Epithelial cell of proximal tubule (primary cell): ENCODE data around the gene AR. TPM values are rescaled to one million over a fixed set of nuclear protein-coding genes. Genes with fewer than 3 reads are reported as not detected.
A peak's percentile ranks its signal among the peaks of the same experiment; 100 is the strongest.

Experiments used
- DNase-seq: peaks from one replicate; pipeline ENCODE4 v3.0.0-alpha.2; 2011; ENCODE audit warnings: low read depth
- H3K4me3 ChIP-seq: 2 replicates; pipeline ENCODE4 v1.5.1; 2011; ENCODE audit warnings: low read depth, mild to moderate bottlenecking, low read length
- total RNA-seq: library from RNA; depleted of rRNA; stranded (reverse); fragments of >200 nt; gene quantifications from 2 replicates; pipeline ENCODE4 v1.2.3, GENCODE V29; 2015
- TF ChIP-seq, protein P1 (sequence below): conservative IDR thresholded peaks from 2 replicates; pipeline ENCODE4 v1.5.1; 2012; ENCODE audit warnings: low read depth, mild to moderate bottlenecking, low read length

The AR gene
- total RNA-seq, 1 donor from 2014 or later = 0.40 TPM

DNA sequence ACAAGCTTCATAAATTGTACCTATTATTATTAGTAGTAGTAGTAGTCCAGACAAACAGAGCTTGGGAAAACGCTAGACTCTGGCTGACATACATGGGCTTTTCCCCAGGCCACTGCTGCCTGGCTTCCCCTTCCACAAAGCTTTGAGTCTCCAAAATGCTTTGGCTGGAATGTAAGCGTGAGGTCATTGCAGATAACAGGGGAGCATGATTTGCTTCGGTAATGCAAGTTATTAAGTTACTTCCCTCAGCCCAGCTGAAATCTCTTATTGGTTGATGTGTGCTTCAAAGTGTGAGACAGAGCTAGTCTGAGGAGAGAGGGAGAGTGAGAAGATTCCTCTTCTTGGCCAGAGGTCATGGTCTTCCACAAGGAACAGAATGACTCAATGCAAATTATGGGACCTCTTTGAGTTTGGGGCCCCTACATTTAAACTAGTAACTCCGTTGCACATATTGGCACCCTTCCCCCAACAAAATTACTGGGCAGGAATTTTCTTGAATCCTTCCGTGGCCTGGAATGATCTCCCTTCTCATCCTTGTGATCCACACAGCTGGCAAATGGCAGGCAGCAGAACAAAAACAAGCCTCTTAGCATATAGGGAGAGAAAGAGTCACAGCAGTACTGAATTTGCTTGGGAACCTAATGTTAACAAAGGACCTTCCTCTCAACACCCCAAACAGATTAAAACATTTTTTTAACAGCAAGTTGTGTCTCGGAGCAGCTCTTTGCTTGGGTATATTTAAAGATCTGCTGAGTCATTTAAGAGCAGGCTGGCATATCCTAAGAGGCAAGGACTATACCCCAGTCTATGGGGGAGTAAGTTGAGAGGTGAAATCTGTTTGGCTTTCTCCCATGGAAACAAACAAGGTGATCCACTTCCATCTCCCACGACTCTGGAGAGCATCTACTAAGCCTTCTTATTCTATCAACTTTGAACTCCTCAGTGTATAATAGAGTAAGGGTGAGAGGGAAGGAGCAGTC lies 19.9 kb downstream of the AR start:
- DNase-seq = peak; percentile 58
- TF ChIP-seq, protein P1, sequence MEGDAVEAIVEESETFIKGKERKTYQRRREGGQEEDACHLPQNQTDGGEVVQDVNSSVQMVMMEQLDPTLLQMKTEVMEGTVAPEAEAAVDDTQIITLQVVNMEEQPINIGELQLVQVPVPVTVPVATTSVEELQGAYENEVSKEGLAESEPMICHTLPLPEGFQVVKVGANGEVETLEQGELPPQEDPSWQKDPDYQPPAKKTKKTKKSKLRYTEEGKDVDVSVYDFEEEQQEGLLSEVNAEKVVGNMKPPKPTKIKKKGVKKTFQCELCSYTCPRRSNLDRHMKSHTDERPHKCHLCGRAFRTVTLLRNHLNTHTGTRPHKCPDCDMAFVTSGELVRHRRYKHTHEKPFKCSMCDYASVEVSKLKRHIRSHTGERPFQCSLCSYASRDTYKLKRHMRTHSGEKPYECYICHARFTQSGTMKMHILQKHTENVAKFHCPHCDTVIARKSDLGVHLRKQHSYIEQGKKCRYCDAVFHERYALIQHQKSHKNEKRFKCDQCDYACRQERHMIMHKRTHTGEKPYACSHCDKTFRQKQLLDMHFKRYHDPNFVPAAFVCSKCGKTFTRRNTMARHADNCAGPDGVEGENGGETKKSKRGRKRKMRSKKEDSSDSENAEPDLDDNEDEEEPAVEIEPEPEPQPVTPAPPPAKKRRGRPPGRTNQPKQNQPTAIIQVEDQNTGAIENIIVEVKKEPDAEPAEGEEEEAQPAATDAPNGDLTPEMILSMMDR = no peak
- no peak overlapping the region for H3K4me3 ChIP-seq

DNA sequence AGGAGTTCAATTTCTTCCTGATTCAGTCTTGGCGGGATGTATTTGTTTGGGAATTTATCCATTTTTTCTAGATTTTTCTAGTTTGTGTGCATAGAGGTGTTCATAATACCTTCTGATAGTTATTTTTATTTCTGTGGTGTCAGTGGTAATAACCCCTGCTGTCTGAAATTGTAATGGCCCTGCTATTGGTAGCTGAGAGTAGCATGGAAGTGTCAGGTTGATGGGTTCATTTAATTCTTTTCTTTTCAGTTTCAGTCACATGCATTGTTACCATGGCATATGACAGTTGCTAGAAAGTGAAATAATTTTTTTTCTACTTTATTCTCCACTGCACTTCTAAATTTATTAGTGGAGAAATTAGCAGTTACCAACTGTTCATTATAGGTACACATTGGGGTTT lies 20.7 kb downstream of the AR start:
- no peak overlapping the region for H3K4me3 ChIP-seq
- TF ChIP-seq, protein P1 = no peak
- DNase-seq = no peak

DNA sequence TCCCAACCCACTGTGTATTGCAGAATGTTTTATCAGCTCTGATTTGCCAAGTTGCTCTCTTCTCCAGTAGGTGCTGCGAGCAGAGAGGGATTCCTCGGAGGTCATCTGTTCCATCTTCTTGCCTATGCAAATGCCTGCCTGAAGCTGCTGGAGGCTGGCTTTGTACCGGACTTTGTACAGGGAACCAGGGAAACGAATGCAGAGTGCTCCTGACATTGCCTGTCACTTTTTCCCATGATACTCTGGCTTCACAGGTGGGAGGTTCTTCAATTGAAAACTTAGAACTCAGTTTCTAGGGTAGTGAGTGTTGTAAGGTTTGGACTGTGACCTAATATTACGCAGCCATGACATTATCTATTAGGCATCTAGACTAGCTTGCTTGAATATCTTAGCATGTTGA lies 24.9 kb downstream of the AR start:
- H3K4me3 ChIP-seq = no peak overlapping the region
- TF ChIP-seq, protein P1 = peak; percentile 5
- peak; percentile 41 for DNase-seq

DNA sequence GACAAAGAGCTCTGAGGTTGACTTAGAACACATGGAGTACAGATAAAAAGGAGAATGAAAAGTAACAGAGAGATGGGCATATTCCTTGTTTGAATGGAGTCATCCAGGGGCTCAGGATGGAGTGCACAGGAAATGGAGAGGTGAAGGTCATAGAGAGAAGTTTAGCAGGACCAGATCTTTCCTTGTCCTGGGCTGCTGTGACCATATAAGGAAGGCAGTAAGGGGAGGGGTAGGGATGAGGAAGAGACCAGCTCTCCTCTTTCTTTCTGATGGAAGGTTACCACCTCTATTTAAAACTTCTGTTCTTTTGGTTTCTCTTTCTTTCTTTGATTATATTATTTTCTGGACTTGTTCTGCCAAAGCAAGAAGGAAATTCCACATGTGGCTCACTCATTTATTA lies 27.0 kb downstream of the AR start:
- H3K4me3 ChIP-seq = no peak overlapping the region
- TF ChIP-seq, protein P1 = no peak
- no peak for DNase-seq

DNA sequence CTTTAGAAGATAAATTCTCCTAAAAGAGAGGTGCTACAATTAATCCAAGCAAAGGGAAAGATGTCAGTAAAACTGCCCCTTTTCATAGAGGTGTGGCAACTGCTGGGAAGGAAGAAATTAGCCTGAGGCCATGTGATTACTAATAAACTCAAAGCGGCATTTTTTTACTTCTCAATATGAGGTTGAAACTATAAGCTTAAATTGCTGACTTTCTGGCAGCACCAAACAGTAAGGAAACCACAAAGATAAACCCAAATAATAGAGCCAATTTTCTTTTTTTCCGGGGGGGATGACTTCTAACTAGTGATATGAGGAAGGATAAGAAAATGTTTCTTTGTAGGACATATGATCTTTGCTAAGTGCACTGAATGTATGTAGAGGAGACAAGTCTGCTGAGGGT lies 30.9 kb downstream of the AR start:
- no peak for DNase-seq
- TF ChIP-seq, protein P1 = no peak
- no peak overlapping the region for H3K4me3 ChIP-seq

- DNase-seq = no peak
Observed at GRCh38 chrX:67582436-67582835, 38.6 kb downstream of the AR start.

More at GRCh38 chrX:67582436-67582835, 38.6 kb downstream of the AR start:
- TF ChIP-seq, protein P1 = no peak
- H3K4me3 ChIP-seq = no peak overlapping the region
